Lung (tissue), 12 donors: ENCODE data around the gene LAIR1. TPM values are rescaled to one million over a fixed set of nuclear protein-coding genes. Genes with fewer than 3 reads are reported as not detected.

ENCODE experiments used
- ATAC-seq: fragments of 200-7000 bp; cut with Tn5 transposase; one replicate; pipeline ENCODE4 v1.9.1; 2020; ENCODE audit warnings: moderate number of reproducible peaks; ENCODE audit not compliant: insufficient read depth, low FRiP score
- DNase-seq, 3 donors: peaks; one replicate each; pipeline ENCODE4 v3.0.0-alpha.2; 2013 to 2017
- H3K27ac ChIP-seq, 2 donors: one replicate each; pipeline ENCODE4 v1.5.1; 2013; ENCODE audit warnings: mild to moderate bottlenecking in 2 of 2, moderate library complexity in 2 of 2, control low read depth in 1 of 2, inconsistent platforms in 1 of 2, low read depth in 1 of 2, low read length in 1 of 2
- H3K27me3 ChIP-seq, 3 donors: one replicate each; pipeline ENCODE4 v1.5.1; 2013; ENCODE audit warnings: low read length in 2 of 3; ENCODE audit not compliant: control insufficient read depth in 3 of 3, insufficient read depth in 3 of 3
- H3K36me3 ChIP-seq, 4 donors: one replicate each; pipeline ENCODE4 v1.5.1; 2013; ENCODE audit warnings: low read length in 4 of 4, mild to moderate bottlenecking in 1 of 4, moderate library complexity in 1 of 4; ENCODE audit not compliant: control insufficient read depth in 4 of 4, insufficient read depth in 4 of 4
- H3K4me1 ChIP-seq, 5 donors: one replicate each; pipeline ENCODE4 v1.5.1; 2013; ENCODE audit warnings: low read length in 5 of 5, mild to moderate bottlenecking in 2 of 5, moderate library complexity in 1 of 5; ENCODE audit not compliant: control insufficient read depth in 5 of 5, insufficient read depth in 5 of 5
- H3K4me3 ChIP-seq: one replicate; pipeline ENCODE4 v1.5.1; 2013; ENCODE audit warnings: mild to moderate bottlenecking, control low read depth, moderate library complexity
- H3K9ac ChIP-seq, 2 donors: one replicate each; pipeline ENCODE4 v1.5.1; 2013; ENCODE audit warnings: low read length in 2 of 2, control low read depth in 1 of 2; ENCODE audit not compliant: insufficient read depth in 1 of 2
- H3K9me3 ChIP-seq, 4 donors: one replicate each; pipeline ENCODE4 v1.5.1; 2013; ENCODE audit warnings: low read length in 3 of 4, mild to moderate bottlenecking in 1 of 4, moderate library complexity in 1 of 4; ENCODE audit not compliant: control insufficient read depth in 4 of 4, insufficient read depth in 3 of 4
- WGBS, 2 donors: extraction: QIAGEN DNeasy Blood & Tissue Kit; methylation state at CpG; one replicate each; pipeline ENCODE4 v1.1.7; 2013; 5-methylcytosine and 5-hydroxymethylcytosine counted together
- polyA plus RNA-seq, 2 donors: library from polyadenylated mRNA; stranded (reverse); fragments of 200-250 nt; gene quantifications; one replicate each; pipeline ENCODE4 v1.2.1, GENCODE V29; 2013
- total RNA-seq, 2 donors: library from RNA; depleted of rRNA in 1 of 2; stranded (reverse); fragments of >200 nt in 1 of 2; gene quantifications; one replicate each; pipeline ENCODE4 v1.2.1, GENCODE V29; 2014 to 2021
- TF ChIP-seq, protein P1 (sequence below): IDR thresholded peaks from 2 replicates; pipeline ENCODE4 v1.5.1; 2012; ENCODE audit warnings: mild to moderate bottlenecking; ENCODE audit errors: control extremely low read depth, extremely low read depth
- donor health status: control.
- donor health status: control.
- donor health status: Bipolar disorder and iron deficiency.
- donor health status: healthy.
- donor health status: DM: yes; HTN: yes; CAD: no.

Gene LAIR1
- total and polyA plus RNA-seq, 4 donors = 27.4 to 253 (median 77.1) TPM

DNA sequence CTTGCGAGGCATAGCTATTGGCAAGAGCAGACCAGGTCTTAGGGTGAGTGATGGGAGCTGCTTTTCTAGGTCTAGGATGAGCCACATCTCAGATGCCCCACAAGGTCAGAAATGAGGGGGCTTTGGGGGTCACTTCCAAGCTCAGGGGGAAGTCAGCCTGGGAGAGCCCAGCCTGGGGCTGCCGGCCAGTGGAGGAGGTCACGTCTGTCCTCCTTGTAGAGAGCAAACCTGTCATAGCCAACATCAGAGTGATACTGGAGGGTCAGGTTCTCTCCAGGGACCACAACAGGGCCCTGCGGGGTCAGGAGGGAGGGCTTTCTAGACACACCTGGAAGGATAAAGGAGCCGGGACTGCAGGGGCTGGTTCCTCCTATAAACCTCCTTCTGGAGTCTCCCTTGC is 54.2 kb downstream of the LAIR1 start:
- Histone ChIP-seq H3K27ac (no peak overlapping the region), H3K4me3 (no peak overlapping the region), H3K36me3 (no peaks in the 10 kb centered on the region), H3K4me1 (no peaks in the 10 kb centered on the region), H3K9ac (no peak overlapping the region), H3K9me3 (peaks cover 0 to 3% (median 0%) of the 10 kb centered on the region in 4 donors), H3K27me3 (no peaks in the 10 kb centered on the region)
- DNase-seq (no peak), ATAC-seq (no peak)
- WGBS, 2 donors = 63 to 80% methylated on average over 5 of the region's 5 CpGs
- TF ChIP-seq, protein P1, sequence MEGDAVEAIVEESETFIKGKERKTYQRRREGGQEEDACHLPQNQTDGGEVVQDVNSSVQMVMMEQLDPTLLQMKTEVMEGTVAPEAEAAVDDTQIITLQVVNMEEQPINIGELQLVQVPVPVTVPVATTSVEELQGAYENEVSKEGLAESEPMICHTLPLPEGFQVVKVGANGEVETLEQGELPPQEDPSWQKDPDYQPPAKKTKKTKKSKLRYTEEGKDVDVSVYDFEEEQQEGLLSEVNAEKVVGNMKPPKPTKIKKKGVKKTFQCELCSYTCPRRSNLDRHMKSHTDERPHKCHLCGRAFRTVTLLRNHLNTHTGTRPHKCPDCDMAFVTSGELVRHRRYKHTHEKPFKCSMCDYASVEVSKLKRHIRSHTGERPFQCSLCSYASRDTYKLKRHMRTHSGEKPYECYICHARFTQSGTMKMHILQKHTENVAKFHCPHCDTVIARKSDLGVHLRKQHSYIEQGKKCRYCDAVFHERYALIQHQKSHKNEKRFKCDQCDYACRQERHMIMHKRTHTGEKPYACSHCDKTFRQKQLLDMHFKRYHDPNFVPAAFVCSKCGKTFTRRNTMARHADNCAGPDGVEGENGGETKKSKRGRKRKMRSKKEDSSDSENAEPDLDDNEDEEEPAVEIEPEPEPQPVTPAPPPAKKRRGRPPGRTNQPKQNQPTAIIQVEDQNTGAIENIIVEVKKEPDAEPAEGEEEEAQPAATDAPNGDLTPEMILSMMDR = no peak

DNA sequence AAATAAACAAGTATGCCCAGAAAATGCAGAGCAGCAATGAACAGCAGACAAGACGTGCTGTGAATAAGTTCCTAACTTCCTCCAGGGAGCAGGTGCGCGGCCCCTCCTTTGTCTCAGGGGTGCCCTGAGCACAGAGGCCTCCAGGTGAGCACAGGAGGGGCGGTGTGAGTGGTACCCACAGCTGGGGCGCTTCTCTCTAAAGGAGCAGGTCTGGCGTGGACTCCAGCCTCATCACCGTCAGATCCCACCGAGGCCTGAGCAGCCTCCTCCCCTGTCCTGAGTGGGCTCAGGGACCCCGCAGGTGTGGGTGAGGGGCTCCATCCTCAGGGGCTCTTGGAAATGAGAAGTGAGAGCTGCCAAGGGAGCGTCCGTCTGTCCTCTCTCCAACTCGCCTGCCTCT is 54.9 kb downstream of the LAIR1 start:
- Histone ChIP-seq H3K36me3 (no peaks in the 10 kb centered on the region), H3K9ac (no peak overlapping the region), H3K27me3 (no peaks in the 10 kb centered on the region), H3K4me3 (no peak overlapping the region), H3K9me3 (peaks cover 0 to 3% (median 0%) of the 10 kb centered on the region in 4 donors), H3K27ac (no peak overlapping the region), H3K4me1 (no peaks in the 10 kb centered on the region)
- no peak for DNase-seq
- TF ChIP-seq, protein P1 = no peak
- 66 to 74% methylated on average over 12 of the region's 12 CpGs for WGBS, 2 donors
- ATAC-seq = no peak

DNA sequence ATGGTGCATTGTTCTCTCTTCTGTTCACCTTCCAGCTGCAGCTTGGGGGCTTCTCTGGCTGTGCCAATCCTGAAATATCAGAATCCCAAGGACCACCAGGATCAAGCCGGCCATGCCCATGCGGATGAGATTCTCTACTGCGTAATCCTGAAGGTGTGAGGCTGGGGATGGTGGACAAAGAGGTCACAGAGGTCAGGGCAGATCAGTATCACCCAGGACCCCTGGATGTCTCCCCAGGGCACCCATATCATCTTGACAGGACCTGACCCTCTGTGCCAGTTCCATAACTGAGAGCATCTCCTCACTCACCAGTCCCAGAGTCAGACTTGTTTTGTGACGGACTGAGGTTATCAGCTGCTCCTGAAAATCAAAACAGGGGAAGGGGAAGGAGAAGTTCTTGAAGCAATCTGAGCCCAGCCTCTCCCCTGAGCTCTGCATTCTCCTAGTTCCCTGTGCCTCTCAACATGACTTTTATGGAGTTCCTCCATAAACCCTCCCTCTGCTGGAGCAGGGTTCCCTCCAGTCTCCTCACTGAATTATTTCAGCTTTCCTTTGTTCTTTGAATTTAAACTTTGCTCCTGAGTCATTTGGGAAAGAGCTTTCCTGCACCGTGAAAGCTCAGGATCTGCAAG is 57.2 kb downstream of the LAIR1 start:
- ATAC-seq = no peak

More for the DNA sequence above, 57.2 kb downstream of the LAIR1 start:
- TF ChIP-seq, protein P1 = no peak
- no peak for DNase-seq
- no peaks in the 10 kb centered on the region for H3K36me3 ChIP-seq
- peaks cover 0 to 3% (median 0%) of the 10 kb centered on the region in 4 donors for H3K9me3 ChIP-seq
- no peak overlapping the region for H3K27ac ChIP-seq
- H3K4me3 ChIP-seq = no peak overlapping the region
- WGBS, 2 donors = 82 to 87% methylated on average over 5 of the region's 5 CpGs
- H3K27me3 ChIP-seq = no peaks in the 10 kb centered on the region
- no peak overlapping the region for H3K9ac ChIP-seq
- H3K4me1 ChIP-seq = no peaks in the 10 kb centered on the region
